ENCODE measurements around the gene ZNF462.

Gene ZNF462

GRCh38 chr9:106945727-106946660 lies 83.0 kb downstream of the ZNF462 start:
- TF ChIP-seq GATA2 (IDR thresholded peaks at IDR 0.05; ENCODE audit: low read depth, low read length): no peak

- TF ChIP-seq GATA3 (IDR thresholded peaks at IDR 0.05; ENCODE audit: low read depth, low read length) (no peak), GATA2 (IDR thresholded peaks at IDR 0.05; ENCODE audit: low read depth, low read length) (no peak)
These were observed 84.3 kb downstream of the ZNF462 start for GRCh38 chr9:106947106-106947900.

DNA sequence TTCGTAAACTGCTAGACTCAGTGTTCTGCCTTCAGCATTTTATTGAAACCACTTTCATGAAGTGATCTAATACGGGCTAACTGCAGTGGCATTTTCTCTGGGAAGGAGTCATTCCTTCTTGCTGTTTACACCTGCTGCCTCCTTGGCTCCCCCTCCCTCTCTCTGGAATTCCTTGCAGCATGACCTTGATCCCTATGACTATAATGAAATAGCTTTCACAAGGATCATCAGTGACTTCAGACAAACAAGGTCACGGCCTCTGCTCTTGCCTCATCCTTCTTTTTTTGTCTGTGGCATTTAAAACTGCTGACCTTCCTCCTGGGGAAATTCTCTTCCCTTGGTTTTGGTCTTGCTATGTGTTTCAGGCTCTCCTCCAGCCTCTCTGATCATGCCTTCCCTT lies 90.2 kb downstream of the ZNF462 start:
- TF ChIP-seq GATA3 (IDR thresholded peaks at IDR 0.05; ENCODE audit: low read depth, low read length) (no peak), GATA2 (IDR thresholded peaks at IDR 0.05; ENCODE audit: low read depth, low read length) (no peak)

- TF ChIP-seq GATA2 (IDR thresholded peaks at IDR 0.05; ENCODE audit: low read depth, low read length) (no peak), GATA3 (IDR thresholded peaks at IDR 0.05; ENCODE audit: low read depth, low read length) (no peak)
These were observed 91.6 kb downstream of the ZNF462 start for GRCh38 chr9:106954558-106954957.

DNA sequence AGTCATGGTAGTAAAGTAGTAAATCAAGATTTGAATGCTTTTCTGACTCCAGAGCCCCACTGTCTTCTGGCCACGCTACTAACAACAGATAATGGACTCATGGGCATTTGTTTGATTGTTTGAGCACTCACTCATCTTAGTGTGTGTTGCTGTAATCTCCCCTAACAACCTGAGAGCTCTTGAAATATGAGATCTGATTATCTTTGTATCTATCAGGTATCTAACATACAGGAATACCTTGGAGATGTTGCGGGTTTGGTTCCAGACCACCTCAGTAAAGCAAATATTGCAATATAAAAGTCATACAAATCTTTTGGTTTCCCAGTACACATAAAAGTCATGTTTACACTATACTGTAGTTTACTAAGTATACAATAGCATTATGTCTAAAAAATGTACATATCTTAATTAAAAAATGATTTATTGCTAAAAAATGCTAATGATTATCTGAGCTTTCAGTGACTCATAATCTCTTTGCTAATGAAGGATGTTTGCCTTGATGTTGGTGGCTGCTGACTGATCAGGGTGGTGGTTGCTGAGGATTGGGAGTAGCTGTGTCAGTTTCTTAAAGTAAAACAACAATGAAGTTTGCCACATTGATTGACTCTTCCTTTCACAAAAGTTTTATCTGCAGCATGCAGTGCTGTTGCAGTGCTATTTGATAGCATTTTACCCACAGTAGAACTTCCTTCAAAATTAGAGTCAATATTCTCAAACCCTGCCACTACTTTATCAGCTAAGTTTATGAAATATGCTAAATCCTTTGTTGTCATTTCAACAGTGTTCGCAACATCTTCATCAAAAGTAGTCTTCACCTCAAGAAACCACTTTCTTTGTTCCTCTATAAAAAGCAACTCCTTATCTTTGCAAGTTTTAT lies 92.2 kb downstream of the ZNF462 start:
- no peak for TF ChIP-seq GATA2 (IDR thresholded peaks at IDR 0.05; ENCODE audit: low read depth, low read length)
- TF ChIP-seq GATA3 (IDR thresholded peaks at IDR 0.05; ENCODE audit: low read depth, low read length): no peak

DNA sequence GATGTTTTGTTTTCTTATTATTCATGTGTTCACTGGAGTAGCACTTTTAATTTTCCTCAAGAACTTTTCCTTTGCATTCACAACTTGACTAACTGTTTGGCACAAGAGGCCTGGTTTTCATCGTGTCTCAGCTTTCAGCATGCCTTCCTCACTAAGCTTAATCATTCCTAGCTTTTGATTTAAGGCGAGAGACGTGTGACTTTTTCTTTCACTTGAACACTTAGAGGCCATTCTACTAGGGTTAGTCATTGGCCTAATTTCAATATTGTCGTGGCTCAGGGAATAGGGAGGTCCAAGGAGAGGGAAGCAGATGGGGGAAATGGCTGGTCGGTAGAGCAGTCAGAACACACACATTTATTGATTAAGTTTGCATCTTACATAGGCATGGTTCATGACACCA lies 94.0 kb downstream of the ZNF462 start:
- TF ChIP-seq GATA3 (IDR thresholded peaks at IDR 0.05; ENCODE audit: low read depth, low read length): no peak
- TF ChIP-seq GATA2 (IDR thresholded peaks at IDR 0.05; ENCODE audit: low read depth, low read length): no peak

DNA sequence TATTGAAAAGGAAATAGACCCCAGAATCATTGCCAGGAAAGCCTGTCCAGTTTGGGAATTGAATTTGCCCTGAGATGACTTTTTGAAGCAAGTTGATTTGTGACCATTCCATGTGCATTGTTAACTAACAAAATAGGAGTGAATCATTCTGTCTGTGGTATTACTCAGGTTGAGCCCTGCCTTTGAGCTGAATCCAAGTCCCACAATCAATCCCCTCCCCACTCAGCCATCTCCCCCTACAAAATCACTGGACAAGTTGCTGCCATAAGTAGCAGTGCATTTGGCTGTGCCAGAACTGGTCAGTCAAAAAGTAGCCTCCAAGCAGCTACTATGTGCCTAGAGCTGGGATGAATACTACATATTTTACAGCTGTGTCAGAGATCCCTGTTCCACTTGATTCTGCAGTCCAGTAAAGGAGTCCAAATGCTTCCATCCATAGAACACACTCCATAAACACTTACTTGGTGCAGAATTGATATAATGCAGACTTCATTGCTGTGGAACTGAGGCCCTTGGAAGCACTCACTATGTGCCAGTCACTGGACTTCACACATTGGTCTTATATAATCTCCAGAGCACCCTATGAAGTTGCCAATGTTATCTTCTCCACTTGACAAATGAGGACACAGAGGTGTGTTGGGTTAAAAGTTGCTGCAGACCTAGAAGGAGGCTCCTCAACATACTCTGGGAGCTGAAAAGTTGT lies 96.1 kb downstream of the ZNF462 start:
- no peak for TF ChIP-seq GATA2 (IDR thresholded peaks at IDR 0.05; ENCODE audit: low read depth, low read length)
- TF ChIP-seq GATA3 (IDR thresholded peaks at IDR 0.05; ENCODE audit: low read depth, low read length): no peak

DNA sequence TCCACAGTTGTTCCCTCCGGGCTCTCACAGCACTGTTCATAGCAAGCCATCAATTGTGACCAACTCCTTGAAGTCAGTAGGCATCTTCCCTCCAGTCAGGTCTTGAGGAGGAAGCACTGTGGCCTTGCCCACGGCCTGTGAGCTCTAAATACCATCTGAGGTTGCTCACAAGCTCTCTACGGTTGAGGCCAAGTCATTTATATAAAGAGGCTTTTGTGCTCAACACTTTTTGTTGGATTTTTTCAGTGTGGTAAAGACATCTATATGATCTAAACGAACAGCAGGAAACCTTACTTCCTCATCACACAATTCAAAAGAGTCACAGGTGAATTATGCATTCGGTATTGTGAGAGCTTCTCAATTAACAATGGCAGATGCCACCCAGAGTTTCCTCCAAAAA lies 97.3 kb downstream of the ZNF462 start:
- TF ChIP-seq GATA3 (IDR thresholded peaks at IDR 0.05; ENCODE audit: low read depth, low read length) (no peak), GATA2 (IDR thresholded peaks at IDR 0.05; ENCODE audit: low read depth, low read length) (no peak)

DNA sequence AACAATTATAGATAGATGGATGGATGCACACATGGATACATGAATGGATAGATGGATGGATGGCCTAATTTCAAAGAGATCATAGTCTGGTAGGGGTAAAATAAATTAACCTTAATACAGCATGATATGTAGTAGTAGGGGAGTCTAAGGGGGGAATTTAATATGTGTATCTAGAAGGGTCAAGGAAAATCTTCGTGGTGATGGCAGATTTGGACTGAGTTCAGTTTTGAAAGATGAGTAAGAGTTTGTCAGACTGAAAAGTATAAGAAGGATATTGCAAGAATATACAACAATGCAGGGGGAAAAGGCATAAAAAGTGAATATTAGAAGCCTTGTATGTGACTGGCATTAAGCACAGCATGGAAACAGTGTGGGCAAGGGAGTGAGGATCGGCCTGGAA lies 98.7 kb downstream of the ZNF462 start:
- TF ChIP-seq GATA2 (IDR thresholded peaks at IDR 0.05; ENCODE audit: low read depth, low read length): no peak
- TF ChIP-seq GATA3 (IDR thresholded peaks at IDR 0.05; ENCODE audit: low read depth, low read length): no peak

GRCh38 chr9:106962122-106962521 lies 99.2 kb downstream of the ZNF462 start:
- no peak for TF ChIP-seq GATA3 (IDR thresholded peaks at IDR 0.05; ENCODE audit: low read depth, low read length)

DNA sequence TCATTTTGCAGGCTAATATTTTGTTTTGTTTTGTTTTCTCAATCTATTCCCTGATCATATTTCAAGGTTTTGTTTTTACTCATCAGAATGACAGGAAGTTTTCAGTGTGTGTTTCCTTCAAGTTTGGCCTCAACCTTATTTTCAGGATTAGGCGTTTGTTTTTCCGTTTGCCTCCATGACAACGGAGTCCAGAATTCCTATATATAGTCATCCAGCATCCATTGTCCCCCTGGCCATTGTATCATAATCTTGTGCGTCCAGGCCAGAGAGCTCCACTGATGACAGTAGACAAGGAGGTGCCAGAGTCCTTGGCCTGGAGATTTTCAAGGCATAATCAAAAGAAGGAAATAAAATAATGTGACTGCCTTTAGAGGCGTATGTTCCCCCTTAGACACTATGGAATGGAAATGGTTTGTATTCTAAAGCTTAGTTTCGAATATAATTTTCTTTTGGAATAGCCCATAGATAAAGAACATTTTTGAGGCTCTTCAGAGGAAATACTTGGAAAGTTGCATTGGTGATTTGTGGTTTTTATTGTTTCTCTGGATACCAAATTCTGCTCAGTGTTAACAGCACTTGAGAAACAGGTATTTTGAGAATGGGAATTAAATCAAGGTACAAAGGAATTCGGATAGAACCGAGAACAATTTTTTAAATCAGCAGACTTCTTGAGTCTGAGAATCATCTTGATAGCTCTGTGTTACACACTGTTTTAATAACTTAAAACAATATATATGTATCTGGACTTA lies 99.8 kb downstream of the ZNF462 start:
- no peak for TF ChIP-seq GATA2 (IDR thresholded peaks at IDR 0.05; ENCODE audit: low read depth, low read length)
- TF ChIP-seq GATA3 (IDR thresholded peaks at IDR 0.05; ENCODE audit: low read depth, low read length): no peak

DNA sequence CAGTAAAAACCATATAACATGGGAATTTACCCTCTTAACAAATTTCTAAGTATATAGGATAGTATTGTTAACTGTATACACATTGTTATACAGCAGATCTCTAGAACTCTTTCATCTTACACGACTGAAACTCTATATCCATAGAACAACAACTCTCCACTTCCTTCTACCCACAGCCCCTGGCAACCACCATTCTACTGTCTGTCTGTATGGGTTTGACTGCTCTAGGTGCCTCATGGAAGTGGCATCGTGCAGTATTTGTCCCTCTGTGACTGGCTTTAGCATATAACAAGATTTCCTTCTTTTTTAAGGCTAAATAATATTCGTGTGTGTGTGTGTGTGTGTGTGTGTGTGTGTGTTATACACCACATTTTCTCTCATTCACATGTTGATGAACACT lies 100.7 kb downstream of the ZNF462 start:
- TF ChIP-seq GATA3 (IDR thresholded peaks at IDR 0.05; ENCODE audit: low read depth, low read length) (no peak), GATA2 (IDR thresholded peaks at IDR 0.05; ENCODE audit: low read depth, low read length) (no peak)

GRCh38 chr9:106964329-106964728 lies 101.4 kb downstream of the ZNF462 start:
- TF ChIP-seq GATA2 (IDR thresholded peaks at IDR 0.05; ENCODE audit: low read depth, low read length): no peak
- TF ChIP-seq GATA3 (IDR thresholded peaks at IDR 0.05; ENCODE audit: low read depth, low read length): no peak
